ENCODE results near the gene SEL1L3.
"Not testable (repeated sequence)": the region's sequence is repeated elsewhere in the genome, so short reads cannot be mapped to it uniquely, and the experiment has no call there.

The SEL1L3 gene

GRCh38 chr4:25879587-25879986, 16.8 kb upstream of the SEL1L3 start:
- no peak for DNase-seq (ENCODE audit: low read depth)

- no peak for DNase-seq (ENCODE audit: low read depth)
These were observed 16.4 kb upstream of the SEL1L3 start for GRCh38 chr4:25879091-25879584.

- DNase-seq (ENCODE audit: low read depth), result no peak
These were observed 15.9 kb upstream of the SEL1L3 start for GRCh38 chr4:25878676-25879075.

GRCh38 chr4:25875281-25875745, 12.5 kb upstream of the SEL1L3 start:
- DNase-seq (ENCODE audit: low read depth), result no peak

GRCh38 chr4:25874655-25875054, 11.9 kb upstream of the SEL1L3 start:
- no peak for DNase-seq (ENCODE audit: low read depth)

GRCh38 chr4:25873632-25874129, 10.9 kb upstream of the SEL1L3 start:
- no peak for DNase-seq (ENCODE audit: low read depth)

- DNase-seq (ENCODE audit: low read depth), result no peak
These were observed 10.3 kb upstream of the SEL1L3 start for GRCh38 chr4:25872851-25873631.

- DNase-seq (ENCODE audit: low read depth), result no peak
These were observed 7.3 kb upstream of the SEL1L3 start for GRCh38 chr4:25870081-25870480.

GRCh38 chr4:25867781-25868294, 5.0 kb upstream of the SEL1L3 start:
- no peak for DNase-seq (ENCODE audit: low read depth)

- not testable (repeated sequence) for DNase-seq (ENCODE audit: low read depth)
These were observed 3.6 kb upstream of the SEL1L3 start for GRCh38 chr4:25866401-25866800.

GRCh38 chr4:25865586-25865985, 2.8 kb upstream of the SEL1L3 start:
- no peak for DNase-seq (ENCODE audit: low read depth)

- no peak for DNase-seq (ENCODE audit: low read depth)
These were observed 1.1 kb upstream of the SEL1L3 start for GRCh38 chr4:25863831-25864418.

GRCh38 chr4:25863347-25863784, 578 bp upstream of the SEL1L3 start:
- no peak for DNase-seq (ENCODE audit: low read depth)

- DNase-seq (ENCODE audit: low read depth), result no peak
These were observed 807 bp downstream of the SEL1L3 start for GRCh38 chr4:25861951-25862410.

- DNase-seq (ENCODE audit: low read depth), result no peak
These were observed 1.4 kb downstream of the SEL1L3 start for GRCh38 chr4:25861280-25861950.

- no peak for DNase-seq (ENCODE audit: low read depth)
These were observed 2.1 kb downstream of the SEL1L3 start for GRCh38 chr4:25860586-25861279.

GRCh38 chr4:25859429-25860148, 3.2 kb downstream of the SEL1L3 start:
- no peak for DNase-seq (ENCODE audit: low read depth)

GRCh38 chr4:25857851-25858400, 4.9 kb downstream of the SEL1L3 start:
- no peak for DNase-seq (ENCODE audit: low read depth)

- no peak for DNase-seq (ENCODE audit: low read depth)
These were observed 5.4 kb downstream of the SEL1L3 start for GRCh38 chr4:25857403-25857802.

- no peak for DNase-seq (ENCODE audit: low read depth)
These were observed 6.0 kb downstream of the SEL1L3 start for GRCh38 chr4:25856756-25857155.

GRCh38 chr4:25852103-25852502, 10.7 kb downstream of the SEL1L3 start:
- no peak for DNase-seq (ENCODE audit: low read depth)

All from activated gamma-delta T cell treated with anti-CD3 and anti-CD28 coated beads, Interleukin-2, amount 50 U/mL, for 16 hours (primary cell).